ENCODE measurements around the gene PGAM2. TPM values are rescaled to one million over a fixed set of nuclear protein-coding genes. Genes with fewer than 3 reads are reported as not detected.

PGAM2 gene
- total and polyA plus RNA-seq, 2 of the 13 experiments (the other 11 are each of a cell fraction or from before 2014, with no cell fraction given), result 0.22 TPM; not detected in 1

DNA sequence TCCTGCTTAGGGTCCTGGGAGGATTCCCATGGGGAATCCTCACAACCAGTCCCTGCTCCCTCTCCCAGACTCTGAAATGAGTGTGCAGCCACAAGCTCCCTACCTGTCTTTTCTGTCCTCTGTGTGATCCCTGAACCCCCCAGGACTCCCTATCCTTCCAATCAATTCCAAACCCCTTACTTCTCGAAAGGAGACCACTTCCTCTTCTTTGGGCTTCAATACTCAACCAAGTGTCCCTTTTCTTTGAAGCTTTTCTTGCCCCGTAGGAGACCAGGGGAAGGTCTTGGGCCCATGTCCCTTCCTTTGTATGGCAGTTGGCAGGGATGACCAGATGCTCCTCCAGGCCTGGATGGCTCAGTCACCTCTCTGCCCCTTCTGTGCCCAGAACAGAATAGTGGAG, 40.5 kb upstream of the PGAM2 start (continued):
- TF ChIP-seq PPARG (CRISPR knock-in tag; conservative IDR thresholded peaks at IDR 0.05) (no peak), ZNF280D (CRISPR knock-in tag; IDR thresholded peaks at IDR 0.05) (no peak), ETV5 (CRISPR knock-in tag; IDR thresholded peaks at IDR 0.05; ENCODE audit: borderline replicate concordance) (no peak)
- TF ChIP-seq, protein P1, sequence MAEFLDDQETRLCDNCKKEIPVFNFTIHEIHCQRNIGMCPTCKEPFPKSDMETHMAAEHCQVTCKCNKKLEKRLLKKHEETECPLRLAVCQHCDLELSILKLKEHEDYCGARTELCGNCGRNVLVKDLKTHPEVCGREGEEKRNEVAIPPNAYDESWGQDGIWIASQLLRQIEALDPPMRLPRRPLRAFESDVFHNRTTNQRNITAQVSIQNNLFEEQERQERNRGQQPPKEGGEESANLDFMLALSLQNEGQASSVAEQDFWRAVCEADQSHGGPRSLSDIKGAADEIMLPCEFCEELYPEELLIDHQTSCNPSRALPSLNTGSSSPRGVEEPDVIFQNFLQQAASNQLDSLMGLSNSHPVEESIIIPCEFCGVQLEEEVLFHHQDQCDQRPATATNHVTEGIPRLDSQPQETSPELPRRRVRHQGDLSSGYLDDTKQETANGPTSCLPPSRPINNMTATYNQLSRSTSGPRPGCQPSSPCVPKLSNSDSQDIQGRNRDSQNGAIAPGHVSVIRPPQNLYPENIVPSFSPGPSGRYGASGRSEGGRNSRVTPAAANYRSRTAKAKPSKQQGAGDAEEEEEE (CRISPR knock-in tag; IDR thresholded peaks at IDR 0.05; ENCODE audit: borderline replicate concordance), result no peak

GRCh38 chr7:44104860-44105771, 39.7 kb upstream of the PGAM2 start:
- POLR2A ChIA-PET, result no interaction called here
- intact Hi-C loops (cut with micrococcal nuclease; ENCODE audit: unreplicated experiment) (no loop called here), in situ Hi-C loops (cut with HindIII; ENCODE audit: extremely low pct_ligation_motif_present, low pct_unique_long_range_greater_than_20kb) (no loop called here)
- Histone ChIP-seq H3K27me3 (ENCODE audit: control insufficient read depth in 1 of 2, insufficient read depth in 2 of 2, low read length in 2 of 2) (peaks cover 10 to 46% of the 10 kb centered on the region in 2 experiments; a peak in 4 of 5 replicates), H4K20me1 (ENCODE audit: insufficient read depth, low read length) (no peaks in the 10 kb centered on the region), H3K4me1 (ENCODE audit: insufficient read depth, low read length) (peaks cover 30% of the 10 kb centered on the region), H3K9ac (ENCODE audit: insufficient read depth, low read depth, low read length) (no peak overlapping the region), H3K27ac (ENCODE audit: extremely low read length, insufficient read depth, low read length) (no peak overlapping the region), H3K4me3 (replicated peaks in 1 of 3; ENCODE audit: insufficient read depth in 1 of 3, low read depth in 2 of 3, low read length in 3 of 3) (no peak overlapping the region), H2AFZ (ENCODE audit: low read length) (no peak overlapping the region), H3K9me3 (ENCODE audit: low read length) (no peaks in the 10 kb centered on the region), H3K36me3 (replicated peaks in 1 of 2; ENCODE audit: control insufficient read depth in 1 of 2, insufficient read depth in 2 of 2, low read length in 2 of 2) (no peaks in the 10 kb centered on the region), H3K4me2 (ENCODE audit: low read depth, low read length) (no peak overlapping the region), H3K79me2 (ENCODE audit: insufficient read depth, low read length) (no peaks in the 10 kb centered on the region)
- DNase-seq (ENCODE audit: low spot score) (no peak), ATAC-seq (no peak), FAIRE-seq (no peak)
- WGBS (ENCODE audit: low lambda C conversion rate), result 54% methylated on average over 13 of the region's 28 CpGs
- BruUV-seq (replicated peaks), result no TSS peak
- no peak for TF ChIP-seq GATAD2A (CRISPR knock-in tag; IDR thresholded peaks at IDR 0.05)
- TF ChIP-seq CEBPB (IDR thresholded peaks at IDR 0.05; ENCODE audit: borderline replicate concordance, low read depth, low read length), result peak; percentile 17; the same call in 1 of the 2 replicates
- CTCF ChIA-PET (ENCODE audit: low intra/inter-chr PET ratio, low total read pairs), result no interaction called here

All from HepG2 (cell line).